DND-41 (cell line): Measurements from ENCODE around the gene OR51G2.

Experiments
- CTCF ChIP-seq: IDR thresholded peaks from 2 replicates; pipeline ENCODE4 v1.5.1; 2012; ENCODE audit warnings: borderline replicate concordance, low read length, moderate library complexity, mild to moderate bottlenecking; ENCODE audit not compliant: poor library complexity, severe bottlenecking; ENCODE audit errors: extremely low read depth
- EZH2 ChIP-seq: IDR thresholded peaks from 3 replicates; pipeline ENCODE4 v1.6.1; 2012; ENCODE audit warnings: borderline replicate concordance, low read depth, mild to moderate bottlenecking, moderate library complexity, low read length, inconsistent platforms; ENCODE audit not compliant: severe bottlenecking

- TF ChIP-seq CTCF (no peak), EZH2 (no peak)
Observed at GRCh38 chr11:4863876-4864275, 55.3 kb downstream of the OR51G2 start.
